HG03097 (cell line): Measurements from ENCODE around the gene VPS9D1.
"Not testable (repeated sequence)": the region's sequence is repeated elsewhere in the genome, so short reads cannot be mapped to it uniquely, and the experiment has no call there.

Experiments used
- ATAC-seq: cut with Tn5 transposase; IDR thresholded peaks from one replicate; pipeline ENCODE4 v1.9.1; 2021; ENCODE audit not compliant: unreplicated experiment, low FRiP score

Gene VPS9D1

GRCh38 chr16:89669755-89670154 is 50.9 kb downstream of the VPS9D1 start:
- ATAC-seq: no peak

GRCh38 chr16:89668790-89669158 is 51.9 kb downstream of the VPS9D1 start:
- ATAC-seq: no peak

- ATAC-seq: no peak
These were observed 53.1 kb downstream of the VPS9D1 start for GRCh38 chr16:89667633-89668032.

GRCh38 chr16:89667000-89667399 is 53.7 kb downstream of the VPS9D1 start:
- ATAC-seq: not testable (repeated sequence)

GRCh38 chr16:89664238-89664637 is 56.5 kb downstream of the VPS9D1 start:
- ATAC-seq: not testable (repeated sequence)

- ATAC-seq: no peak
These were observed 59.5 kb downstream of the VPS9D1 start for GRCh38 chr16:89661215-89661614.

GRCh38 chr16:89660146-89660545 is 60.6 kb downstream of the VPS9D1 start:
- ATAC-seq: no peak

- ATAC-seq: no peak
These were observed 62.3 kb downstream of the VPS9D1 start for GRCh38 chr16:89658221-89658879.

GRCh38 chr16:89657442-89658220 is 63.1 kb downstream of the VPS9D1 start, which contains the start of the genes CHMP1A and SPATA33:
TSS of gene CHMP1A (minus strand) at chr16:89657708. CDS start at chr16:89657588, 120 bp downstream.
TSS of gene SPATA33 (plus strand) at chr16:89657836. CDS start at chr16:89657912, 76 bp downstream.
- ATAC-seq: peak; percentile 83
